Activated CD8-positive, alpha-beta memory T cell treated with anti-CD3 and anti-CD28 coated beads, Interleukin-2, amount 10 ng/mL, durations not matched to agents 7 days and 5 days (primary cell): ENCODE measurements around the gene C3. TPM values are rescaled to one million over a fixed set of nuclear protein-coding genes. Genes with fewer than 3 reads are reported as not detected.

Experiments
- ATAC-seq: fragments of 150-1000 bp; cut with Tn5 transposase; one replicate; pipeline ENCODE4 v1.10.0; 2021; ENCODE audit warnings: moderate library complexity
- CTCF ChIA-PET: fragments of 350-600 bp; sonication (Branson Sonifier 250); formaldehyde crosslinking; loops from one replicate; lab custom pipeline; 2021; ENCODE audit warnings: antibody characterized with exemption; lab: Charles Lee
- DNase-seq: peaks from one replicate; pipeline ENCODE4 v3.0.0-alpha.2; 2020
- H3K27ac Mint-ChIP-seq: one replicate; pipeline ENCODE4 v1.8.0; 2021; ENCODE audit warnings: mild to moderate bottlenecking, mixed read lengths
- H3K27me3 Mint-ChIP-seq: one replicate; pipeline ENCODE4 v1.8.0; 2021; ENCODE audit warnings: mixed read lengths
- H3K36me3 Mint-ChIP-seq: one replicate; pipeline ENCODE4 v1.8.0; 2021; ENCODE audit warnings: mild to moderate bottlenecking, mixed read lengths
- H3K4me1 Mint-ChIP-seq: one replicate; pipeline ENCODE4 v1.8.0; 2021; ENCODE audit warnings: mixed read lengths
- H3K4me3 Mint-ChIP-seq: one replicate; pipeline ENCODE4 v1.8.0; 2021; ENCODE audit warnings: mild to moderate bottlenecking, moderate library complexity, mixed read lengths
- H3K9me3 Mint-ChIP-seq: one replicate; pipeline ENCODE4 v1.8.0; 2022; ENCODE audit warnings: low read depth, mixed read lengths
- total RNA-seq, 2 experiments: library from RNA; stranded (reverse); gene quantifications; one replicate each; pipeline ENCODE4 v1.2.3, GENCODE V29; 2021

Gene C3
- total RNA-seq, 2 experiments from 2014 or later, result 0.67 to 1.0 TPM

DNA sequence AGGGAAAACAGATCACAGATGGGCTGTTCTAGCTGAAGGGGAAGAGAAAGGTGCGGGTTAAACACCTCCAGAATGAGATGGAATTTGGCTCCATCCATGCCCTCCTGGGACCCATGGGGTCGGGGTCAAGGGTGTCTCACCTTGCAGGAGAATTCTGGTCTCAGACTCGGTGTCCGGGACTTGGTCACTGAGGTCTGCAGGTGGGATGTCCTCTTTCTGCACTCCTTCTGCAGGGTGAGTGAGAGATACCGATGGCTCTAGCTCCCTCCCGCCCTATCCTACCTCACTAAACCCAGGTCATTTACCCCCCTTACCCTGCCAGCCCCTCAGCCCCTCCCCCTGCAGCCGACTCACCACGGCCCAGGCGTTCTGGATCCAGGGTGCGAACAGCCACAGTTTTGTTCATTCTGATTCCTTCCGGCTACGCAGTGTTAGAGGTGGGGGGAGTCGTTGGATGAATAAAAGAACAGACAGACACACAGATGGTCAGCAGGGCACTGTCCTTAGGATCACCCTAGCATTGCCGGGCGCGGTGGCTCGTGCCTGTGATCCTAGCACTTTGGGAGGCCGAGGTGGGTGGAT lies 24.1 kb downstream of the C3 start:
- DNase-seq (no peak), ATAC-seq (no peak)
- Mint-ChIP-seq H3K9me3 (peaks cover 2% of the 10 kb centered on the region), H3K4me1 (peaks cover 11% of the 10 kb centered on the region), H3K36me3 (peaks cover 2% of the 10 kb centered on the region), H3K27ac (no peak overlapping the region), H3K27me3 (no peaks in the 10 kb centered on the region), H3K4me3 (no peak overlapping the region)
- CTCF ChIA-PET, result interaction anchor here (0.7 to 1.3 kb wide), 4 partner anchors 20 to 72 kb away, joined by 3 to 4 read pairs (median 4); partner anchors contain the start of gene TNFSF14

DNA sequence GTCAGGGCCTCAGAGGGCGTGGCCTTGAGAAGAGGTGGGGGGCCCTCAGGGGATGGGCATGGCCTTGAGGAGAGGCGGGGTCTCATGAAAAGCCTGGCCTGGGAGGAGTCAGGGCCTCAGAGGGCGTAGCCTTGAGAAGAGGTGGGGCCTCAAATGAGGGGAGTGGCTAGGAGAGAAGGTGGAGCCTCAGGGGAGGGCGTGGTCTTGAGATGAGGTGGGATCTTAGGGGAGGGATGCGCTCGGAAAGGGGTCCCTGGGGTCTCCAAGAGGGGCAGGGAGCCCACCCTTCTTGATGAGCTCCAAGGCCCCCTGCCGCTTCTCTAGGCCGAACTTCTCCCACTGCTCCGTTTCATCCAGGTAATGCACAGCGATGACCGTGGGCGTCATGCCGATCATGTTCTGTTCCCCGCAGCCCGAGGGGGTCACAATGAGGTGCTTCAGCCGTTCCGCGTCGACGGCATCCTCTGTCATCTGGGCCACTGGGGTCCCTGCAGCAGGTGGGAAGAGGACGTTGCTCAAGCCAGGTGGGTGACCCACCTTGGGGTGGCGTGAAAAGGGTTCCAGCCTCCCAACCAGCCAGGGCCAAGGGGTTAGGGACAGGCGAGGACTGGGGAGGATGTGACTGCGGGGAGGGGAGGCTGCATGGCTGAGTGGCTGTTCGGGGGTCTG lies 26.2 kb downstream of the C3 start:
- peaks cover 2% of the 10 kb centered on the region for H3K9me3 Mint-ChIP-seq
- no peak overlapping the region for H3K4me3 Mint-ChIP-seq
- no peak overlapping the region for H3K27ac Mint-ChIP-seq
- ATAC-seq (peak; percentile 42), DNase-seq (no peak)
- H3K27me3 Mint-ChIP-seq, result no peaks in the 10 kb centered on the region
- H3K36me3 Mint-ChIP-seq, result peaks cover 2% of the 10 kb centered on the region
- CTCF ChIA-PET, result no interaction called here
- peaks cover 11% of the 10 kb centered on the region for H3K4me1 Mint-ChIP-seq

DNA sequence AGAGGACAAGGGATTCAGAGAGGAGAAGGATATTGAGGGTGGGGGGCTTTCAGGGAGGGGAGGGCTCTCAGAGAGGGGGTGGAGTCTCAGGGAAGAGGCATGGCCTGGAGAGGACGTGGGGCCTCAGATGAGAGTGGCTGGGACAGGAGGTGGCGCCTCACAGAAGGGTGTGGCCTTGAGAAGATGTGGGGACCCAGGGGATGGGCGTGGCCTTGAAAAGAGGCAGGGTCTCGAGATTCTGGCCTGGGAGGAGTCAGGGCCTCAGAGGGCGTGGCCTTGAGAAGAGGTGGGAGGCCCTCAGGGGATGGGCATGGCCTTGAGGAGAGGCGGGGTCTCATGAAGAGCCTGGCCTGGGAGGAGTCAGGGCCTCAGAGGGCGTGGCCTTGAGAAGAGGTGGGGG lies 26.8 kb downstream of the C3 start:
- peaks cover 2% of the 10 kb centered on the region for H3K36me3 Mint-ChIP-seq
- ATAC-seq, result peak; percentile 35
- H3K4me1 Mint-ChIP-seq, result peaks cover 12% of the 10 kb centered on the region
- CTCF ChIA-PET, result no interaction called here
- H3K27ac Mint-ChIP-seq, result no peak overlapping the region
- no peak overlapping the region for H3K4me3 Mint-ChIP-seq
- H3K9me3 Mint-ChIP-seq, result peaks cover 4% of the 10 kb centered on the region
- H3K27me3 Mint-ChIP-seq, result no peaks in the 10 kb centered on the region
- no peak for DNase-seq

DNA sequence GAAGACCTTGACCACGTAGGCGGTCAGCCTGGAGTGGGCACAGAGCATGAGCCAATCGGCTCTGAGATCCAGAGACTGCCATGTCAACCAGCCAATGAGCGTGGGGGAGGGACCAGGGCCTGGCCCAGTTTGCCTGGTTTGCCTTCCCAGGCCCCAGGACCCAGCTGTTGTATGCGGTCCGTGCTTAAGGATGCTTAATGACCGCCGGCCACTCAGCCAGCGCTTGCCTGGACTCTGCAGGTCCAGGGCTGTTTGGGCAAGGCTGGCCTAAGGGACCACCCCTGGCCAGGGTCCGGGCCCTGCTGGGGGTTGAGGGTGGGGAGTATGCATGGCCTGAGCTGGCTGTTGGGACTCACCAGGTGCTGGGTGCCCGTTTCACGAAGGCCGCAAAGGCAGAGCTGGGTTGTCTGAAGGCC lies 27.4 kb downstream of the C3 start:
- CTCF ChIA-PET, result no interaction called here

DNA sequence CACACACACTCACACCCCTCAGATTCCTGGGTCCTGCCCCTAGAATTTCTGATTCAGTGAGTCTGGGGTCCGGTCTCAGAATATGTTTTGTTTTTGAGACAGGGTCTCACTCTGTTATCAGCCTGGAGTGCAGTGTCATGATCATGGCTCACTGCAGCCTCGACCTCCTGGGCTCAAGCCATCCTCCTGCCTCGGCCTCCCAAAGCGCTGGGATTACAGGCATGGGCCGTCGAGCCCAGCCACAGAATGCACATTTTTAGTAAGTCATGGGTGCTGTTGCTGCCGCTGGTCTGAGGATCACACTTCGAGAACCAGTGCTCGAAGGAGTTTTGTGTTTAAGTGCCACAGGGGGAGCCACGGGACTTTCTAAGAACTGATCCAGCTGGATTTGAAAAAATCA lies 28.4 kb downstream of the C3 start:
- peaks cover 7% of the 10 kb centered on the region for H3K4me1 Mint-ChIP-seq
- no peak for DNase-seq
- H3K27me3 Mint-ChIP-seq, result no peaks in the 10 kb centered on the region
- H3K27ac Mint-ChIP-seq, result no peak overlapping the region
- H3K9me3 Mint-ChIP-seq, result peaks cover 3% of the 10 kb centered on the region
- H3K36me3 Mint-ChIP-seq, result no peaks in the 10 kb centered on the region
- no peak for ATAC-seq
- CTCF ChIA-PET, result no interaction called here
- H3K4me3 Mint-ChIP-seq, result no peak overlapping the region

More for the DNA sequence above, 27.4 kb downstream of the C3 start:
- Mint-ChIP-seq H3K27me3 (no peaks in the 10 kb centered on the region), H3K27ac (no peak overlapping the region), H3K4me3 (no peak overlapping the region), H3K4me1 (peaks cover 13% of the 10 kb centered on the region), H3K36me3 (no peaks in the 10 kb centered on the region), H3K9me3 (peaks cover 3% of the 10 kb centered on the region)
- ATAC-seq, result no peak
- DNase-seq, result no peak

DNA sequence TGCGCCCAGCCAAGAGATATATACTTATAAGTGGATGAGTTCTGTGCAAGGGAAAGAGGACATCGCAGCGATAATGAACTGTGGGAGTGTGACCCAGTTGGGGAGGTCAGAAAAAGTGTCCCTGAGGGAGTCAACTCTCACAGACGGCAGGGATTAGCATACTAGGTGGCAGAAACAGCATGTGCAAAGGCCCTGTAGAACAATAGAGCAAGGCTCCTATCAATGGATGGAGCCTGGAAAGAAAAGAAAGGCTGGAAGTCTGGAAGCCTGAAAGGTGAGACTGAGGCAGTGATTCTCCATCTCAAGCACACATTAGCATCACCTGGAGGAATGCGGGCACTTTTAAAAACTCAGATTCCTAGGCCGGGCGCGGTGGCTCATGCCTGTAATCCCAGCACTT lies 29.1 kb downstream of the C3 start:
- DNase-seq, result no peak
- Mint-ChIP-seq H3K27me3 (no peaks in the 10 kb centered on the region), H3K4me1 (peaks cover 4% of the 10 kb centered on the region), H3K27ac (no peak overlapping the region), H3K36me3 (no peaks in the 10 kb centered on the region), H3K4me3 (no peak overlapping the region), H3K9me3 (peaks cover 3% of the 10 kb centered on the region)
- no peak for ATAC-seq
- CTCF ChIA-PET, result no interaction called here

DNA sequence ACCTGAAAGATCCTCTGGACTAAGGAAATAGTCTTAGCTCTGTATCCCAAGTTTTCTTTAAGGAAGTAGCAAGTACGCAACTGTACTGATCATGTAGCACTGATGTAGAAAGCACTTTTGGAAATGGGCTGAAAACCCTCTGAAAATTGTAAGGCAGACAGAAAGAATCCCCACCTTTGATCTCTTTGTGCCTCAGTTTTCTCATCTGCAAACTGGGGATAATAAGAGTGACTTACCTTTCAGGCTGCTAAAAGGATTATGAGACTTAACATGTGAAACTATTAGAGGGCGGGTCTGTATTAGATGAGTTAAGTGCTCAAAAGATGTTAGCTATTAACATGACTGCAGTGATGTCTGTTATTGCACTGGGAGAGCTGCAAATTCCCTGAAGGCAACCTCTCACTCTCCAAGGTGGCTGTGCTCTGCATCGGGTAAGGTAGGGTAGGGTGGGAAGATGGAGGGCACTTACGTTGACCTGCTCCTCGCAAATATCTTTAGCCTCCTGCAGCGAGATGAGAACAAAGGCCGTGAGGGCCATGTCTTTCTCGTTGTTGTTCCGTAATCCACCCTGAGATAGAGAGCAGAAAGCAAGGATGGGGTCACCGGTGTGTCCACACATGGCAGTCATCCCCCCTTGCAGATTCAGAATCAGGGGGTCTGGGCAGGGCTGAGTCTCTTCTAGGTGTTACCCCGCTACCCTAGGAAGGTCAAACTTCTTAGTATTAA lies 30.1 kb downstream of the C3 start:
- Mint-ChIP-seq H3K9me3 (peaks cover 3% of the 10 kb centered on the region), H3K4me3 (no peak overlapping the region), H3K27ac (no peak overlapping the region), H3K27me3 (no peaks in the 10 kb centered on the region), H3K36me3 (no peaks in the 10 kb centered on the region), H3K4me1 (peaks cover 2% of the 10 kb centered on the region)
- DNase-seq (no peak), ATAC-seq (no peak)
- CTCF ChIA-PET, result no interaction called here

DNA sequence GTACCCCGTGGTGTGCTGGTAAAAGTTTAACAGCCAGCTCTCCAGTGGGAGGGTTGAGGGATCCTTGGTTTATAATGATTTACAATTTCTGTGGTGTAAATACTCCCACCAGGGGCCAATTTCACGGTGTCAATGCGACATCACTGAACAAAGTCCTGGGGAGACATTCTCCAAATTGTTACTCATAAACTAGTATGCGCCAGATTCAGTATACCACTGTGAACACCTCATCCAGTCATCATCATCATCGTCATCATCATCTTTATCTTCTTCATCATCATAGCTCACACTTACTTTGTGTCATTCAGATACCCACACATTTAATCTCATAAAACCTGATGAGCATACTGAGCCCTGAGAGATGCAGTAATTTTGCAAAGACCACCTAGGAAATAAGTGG lies 33.3 kb downstream of the C3 start:
- Mint-ChIP-seq H3K9me3 (peaks cover 3% of the 10 kb centered on the region), H3K27ac (no peak overlapping the region), H3K36me3 (no peaks in the 10 kb centered on the region), H3K4me3 (no peak overlapping the region), H3K4me1 (peaks cover 5% of the 10 kb centered on the region), H3K27me3 (peaks cover 7% of the 10 kb centered on the region)
- CTCF ChIA-PET, result interaction anchor here (1.1 to 1.6 kb wide), 4 partner anchors 12 to 170 kb away, joined by 3 to 5 read pairs (median 4); partner anchors contain the start of gene TNFSF14
- DNase-seq (no peak), ATAC-seq (no peak)

DNA sequence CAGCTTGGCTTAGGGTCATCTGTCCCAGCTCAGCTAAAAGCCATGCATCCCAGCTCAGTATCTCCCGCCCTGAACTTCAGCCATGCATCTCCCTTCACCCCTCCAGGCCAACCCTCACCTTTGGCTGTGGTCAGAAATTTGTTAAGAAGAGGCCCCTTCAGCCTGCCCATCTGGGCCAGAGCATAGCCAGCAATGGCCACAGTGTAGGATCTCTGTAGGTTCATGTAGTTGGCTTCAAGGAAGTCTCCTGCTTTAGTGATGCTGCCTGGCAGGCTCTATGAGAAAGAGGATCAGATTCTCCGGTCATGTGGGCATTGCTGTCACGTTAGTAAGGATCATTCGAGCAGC lies 33.8 kb downstream of the C3 start:
- Mint-ChIP-seq H3K9me3 (peaks cover 3% of the 10 kb centered on the region), H3K27me3 (peaks cover 11% of the 10 kb centered on the region), H3K4me3 (no peak overlapping the region), H3K27ac (no peak overlapping the region), H3K4me1 (peaks cover 5% of the 10 kb centered on the region), H3K36me3 (no peaks in the 10 kb centered on the region)
- ATAC-seq (no peak), DNase-seq (no peak)
- CTCF ChIA-PET, result interaction anchor here (1.1 to 1.6 kb wide), 3 partner anchors 12 to 170 kb away, joined by 3 to 5 read pairs (median 4); partner anchors contain the start of gene TNFSF14

DNA sequence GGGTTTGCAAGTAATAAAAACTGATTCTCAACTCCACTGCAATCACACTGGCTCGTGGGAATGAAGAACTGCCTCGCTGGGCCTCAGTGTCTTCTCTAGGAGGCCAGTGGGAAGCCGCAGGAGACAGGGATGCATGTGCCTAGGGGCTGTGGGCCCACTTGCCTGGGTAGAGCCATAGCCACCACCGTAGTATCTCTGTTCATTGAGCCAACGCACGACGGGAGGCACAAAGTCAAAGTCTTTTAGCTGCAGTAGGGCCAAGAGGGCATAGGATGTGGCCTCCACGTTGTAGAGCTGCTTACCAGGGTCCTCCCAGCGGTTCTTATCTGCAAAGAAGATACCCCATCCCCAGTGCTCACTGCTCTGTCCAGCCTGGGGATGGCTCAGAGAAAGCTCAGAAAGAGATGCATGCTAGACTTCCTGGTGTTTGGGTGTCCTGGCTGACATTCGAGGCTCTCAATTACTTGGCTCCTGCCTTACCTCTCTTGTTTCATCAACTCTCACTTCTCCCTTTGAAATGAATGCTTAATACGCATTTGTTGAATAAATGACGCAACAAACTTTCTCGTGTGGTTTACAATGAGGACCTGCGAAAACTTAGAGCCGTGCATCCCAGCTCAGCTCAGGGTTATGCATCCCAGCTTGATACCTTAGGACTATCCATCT lies 34.4 kb downstream of the C3 start:
- CTCF ChIA-PET, result interaction anchor here (1.1 to 1.6 kb wide), 2 partner anchors 11 to 16 kb away, joined by 4 to 5 read pairs; partner anchors contain the start of gene TNFSF14
- no peak overlapping the region for H3K4me3 Mint-ChIP-seq

DNA sequence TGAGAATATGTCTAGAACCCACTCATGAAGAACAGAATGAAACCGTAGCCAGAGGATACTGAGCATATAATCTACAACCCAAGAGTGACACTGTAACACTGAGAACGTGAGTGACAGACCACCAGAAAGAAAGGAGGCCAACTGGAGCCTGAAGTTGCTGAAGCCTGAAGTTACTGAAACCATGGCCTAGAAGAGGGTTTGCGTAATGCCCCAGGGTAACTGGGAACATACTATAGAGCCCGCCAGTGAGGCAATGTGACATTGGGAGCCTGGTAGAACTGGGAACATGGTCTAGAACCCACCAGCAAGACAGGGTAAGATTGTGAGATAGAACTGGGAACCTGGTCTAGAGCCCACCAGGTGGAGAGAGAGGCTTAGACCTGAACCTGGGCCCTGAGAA lies 35.0 kb downstream of the C3 start:
- Mint-ChIP-seq H3K27me3 (peaks cover 19% of the 10 kb centered on the region), H3K4me3 (no peak overlapping the region), H3K36me3 (no peaks in the 10 kb centered on the region), H3K27ac (no peak overlapping the region), H3K9me3 (peaks cover 3% of the 10 kb centered on the region), H3K4me1 (peaks cover 5% of the 10 kb centered on the region)
- CTCF ChIA-PET, result no interaction called here
- no peak for ATAC-seq
- DNase-seq, result no peak

More for the DNA sequence above, 34.4 kb downstream of the C3 start:
- no peaks in the 10 kb centered on the region for H3K36me3 Mint-ChIP-seq
- peaks cover 3% of the 10 kb centered on the region for H3K9me3 Mint-ChIP-seq
- H3K27ac Mint-ChIP-seq, result no peak overlapping the region
- no peak for DNase-seq
- H3K27me3 Mint-ChIP-seq, result peaks cover 14% of the 10 kb centered on the region
- peaks cover 5% of the 10 kb centered on the region for H3K4me1 Mint-ChIP-seq
- ATAC-seq, result no peak

DNA sequence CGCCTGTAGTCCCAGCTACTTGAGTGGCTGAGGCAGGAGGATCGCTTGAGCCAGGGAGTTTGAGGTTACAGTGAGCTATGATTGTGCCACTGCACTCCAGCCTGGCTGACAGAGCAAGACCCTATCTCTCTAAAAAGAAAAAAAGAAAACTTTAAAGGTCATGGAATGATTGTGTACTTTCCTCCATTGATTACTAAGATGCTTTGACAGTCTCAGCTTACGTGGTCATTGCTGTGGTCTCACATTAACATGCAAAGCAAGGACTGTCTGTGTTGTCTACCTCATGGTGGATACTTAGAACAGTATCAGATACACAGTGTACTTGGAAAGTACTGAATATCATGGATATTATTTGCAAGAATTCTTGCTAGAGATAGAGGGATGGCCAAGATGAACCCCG lies 36.5 kb downstream of the C3 start:
- Mint-ChIP-seq H3K9me3 (peaks cover 3% of the 10 kb centered on the region), H3K27me3 (peaks cover 22% of the 10 kb centered on the region), H3K27ac (no peak overlapping the region), H3K36me3 (no peaks in the 10 kb centered on the region), H3K4me1 (peaks cover 5% of the 10 kb centered on the region), H3K4me3 (no peak overlapping the region)
- DNase-seq, result no peak
- CTCF ChIA-PET, result interaction anchor here (1.0 kb wide), 1 partner anchor 9 kb away, joined by 3 read pairs; no protein-coding TSS in a partner anchor
- ATAC-seq, result no peak

DNA sequence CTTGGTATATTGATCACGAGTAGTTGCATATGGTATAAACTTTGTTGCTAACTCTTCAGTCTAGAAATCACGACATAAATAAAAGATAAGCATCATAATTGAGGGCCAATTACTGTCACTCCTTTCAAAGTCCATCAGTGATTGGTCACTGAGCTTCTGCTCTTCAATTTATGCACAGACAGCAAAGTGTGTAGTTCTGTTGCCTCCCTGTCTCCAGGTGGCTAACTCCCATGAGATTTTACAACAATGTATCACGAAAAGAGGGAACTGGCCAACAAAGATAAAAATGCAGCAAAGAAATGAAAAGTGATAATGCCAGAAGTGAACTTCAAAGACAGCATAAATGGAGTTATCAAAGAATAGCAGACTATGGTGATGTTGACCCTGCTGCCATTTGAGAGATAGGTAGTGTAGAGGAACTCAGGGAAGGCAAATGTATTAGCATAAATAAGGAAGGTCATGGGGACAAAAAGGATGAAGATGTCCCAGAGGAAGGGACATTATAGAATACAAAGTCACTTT lies 37.8 kb downstream of the C3 start:
- no peak overlapping the region for H3K4me3 Mint-ChIP-seq
- ATAC-seq (no peak), DNase-seq (no peak)
- no peak overlapping the region for H3K27ac Mint-ChIP-seq
- H3K9me3 Mint-ChIP-seq, result no peaks in the 10 kb centered on the region
- peaks cover 16% of the 10 kb centered on the region for H3K4me1 Mint-ChIP-seq
- CTCF ChIA-PET, result interaction anchor here (0.8 kb wide), 1 partner anchor 33 kb away, joined by 3 read pairs; no protein-coding TSS in a partner anchor
- peaks cover 22% of the 10 kb centered on the region for H3K27me3 Mint-ChIP-seq
- peaks cover 3% of the 10 kb centered on the region for H3K36me3 Mint-ChIP-seq
